Right forelimb (tissue), 1 donor: ENCODE data around the gene CCSER2.
"Not testable (repeated sequence)": the region's sequence is repeated elsewhere in the genome, so short reads cannot be mapped to it uniquely, and the experiment has no call there.

Source experiments
- DNase-seq: peaks from one replicate; pipeline ENCODE4 v3.0.0-alpha.2; 2018

Gene CCSER2

DNA sequence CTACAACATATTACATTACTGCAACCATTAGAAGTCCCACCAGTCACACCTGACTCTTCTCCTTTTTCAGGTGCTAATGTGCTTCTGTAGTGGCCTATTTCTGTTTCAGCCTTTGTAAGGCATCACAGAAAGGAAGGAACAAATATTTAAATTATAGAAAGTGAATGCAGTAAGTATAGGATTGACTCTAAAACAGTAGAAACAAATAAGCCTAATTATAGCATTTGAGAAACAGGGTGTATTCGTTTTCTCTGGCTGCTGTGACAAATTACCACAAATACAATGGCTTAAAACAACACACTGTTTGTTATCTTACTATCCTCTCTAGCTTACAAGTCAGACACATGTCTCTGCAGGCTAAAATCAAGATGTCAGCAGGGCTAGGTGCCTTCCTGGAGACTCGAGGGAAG is 69.4 kb downstream of the CCSER2 start:
- DNase-seq, result no peak

DNA sequence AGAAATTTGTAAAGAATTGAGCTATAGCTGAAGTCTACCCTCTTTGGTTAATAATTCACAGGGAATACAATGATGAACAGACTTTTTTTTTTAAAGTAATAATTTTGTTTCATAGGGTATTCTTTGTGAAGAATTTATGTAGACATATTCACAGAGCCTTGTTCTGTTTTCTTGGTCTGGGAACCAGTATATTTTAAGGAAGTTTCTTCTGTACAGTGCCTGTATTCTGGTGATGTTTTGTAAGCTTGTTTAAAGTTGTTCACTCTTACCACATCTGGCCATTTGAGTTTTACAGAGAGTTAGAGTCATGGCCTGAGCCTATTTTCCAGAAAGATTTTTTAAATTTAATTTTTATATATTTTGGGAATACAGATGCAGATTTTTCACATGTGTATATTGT is 70.3 kb downstream of the CCSER2 start:
- no peak for DNase-seq

DNA sequence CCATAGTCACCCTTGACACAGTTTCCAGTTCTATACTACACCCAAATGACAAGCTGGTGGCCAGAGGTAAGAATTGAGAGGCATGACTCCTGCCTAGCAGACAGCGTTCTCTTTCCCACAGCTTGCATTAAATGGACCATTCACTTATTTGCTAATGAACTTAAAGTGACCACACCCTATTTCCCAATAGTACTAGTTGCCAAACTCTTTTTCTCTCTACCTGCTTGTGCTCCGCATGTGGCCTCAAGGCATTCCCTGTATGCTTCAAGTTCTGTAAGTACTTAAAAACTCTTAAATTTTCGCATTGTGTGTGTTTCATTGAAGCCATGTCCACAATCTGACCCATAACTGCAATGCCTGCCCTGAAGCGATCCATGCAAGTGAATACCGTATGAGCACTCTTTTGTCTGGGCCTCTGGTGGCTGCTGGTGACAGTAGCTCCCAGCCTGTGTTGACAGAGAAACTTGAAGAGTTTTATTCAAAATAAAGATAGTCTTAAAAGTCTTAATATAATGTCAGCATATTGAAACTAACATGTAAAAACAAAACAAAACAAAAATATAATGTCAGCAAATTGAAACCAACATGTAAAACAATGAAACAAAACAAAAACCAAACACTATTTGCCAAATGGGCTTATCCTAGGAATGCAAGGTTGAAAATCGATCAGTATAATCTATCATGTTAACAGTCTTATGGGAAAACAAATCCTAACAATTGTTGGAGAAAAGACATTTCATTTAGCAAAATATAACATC is 73.6 kb downstream of the CCSER2 start:
- no peak for DNase-seq

DNA sequence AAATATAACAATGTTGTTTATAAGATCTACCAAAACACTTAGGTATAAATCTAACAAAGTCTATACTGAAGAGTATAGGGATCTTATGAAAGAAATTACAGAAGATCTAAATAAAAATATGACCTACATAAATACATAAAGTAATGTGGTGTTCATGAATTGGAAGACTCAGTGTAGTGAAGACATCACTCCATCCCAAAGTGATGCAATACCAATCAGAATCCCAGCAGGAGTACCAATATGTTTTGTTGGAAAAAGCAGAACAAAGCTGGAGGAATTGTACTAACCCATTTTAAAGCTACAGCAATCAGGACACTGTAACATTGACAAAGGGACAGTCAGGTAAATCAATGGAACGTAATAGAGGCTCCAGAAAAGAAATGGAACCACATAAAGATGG is 76.4 kb downstream of the CCSER2 start:
- no peak for DNase-seq

DNA sequence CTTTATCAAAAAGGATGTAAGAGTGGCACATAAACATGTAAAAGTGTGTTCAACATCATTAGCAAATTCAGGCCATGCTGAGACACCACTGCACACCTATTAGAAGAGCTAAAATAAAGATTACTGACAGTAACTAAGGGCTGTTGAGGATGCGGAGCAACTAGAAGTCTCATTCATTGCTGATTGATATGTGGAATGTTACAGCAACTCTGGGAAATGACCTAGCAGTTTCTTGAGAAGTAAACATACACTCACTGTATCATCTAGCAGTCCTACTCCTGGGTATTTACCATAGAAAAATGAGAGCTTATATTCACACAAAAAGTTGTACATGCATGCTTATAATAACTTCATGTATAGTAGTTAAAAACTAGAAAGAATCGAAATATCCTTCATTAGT is 77.3 kb downstream of the CCSER2 start:
- DNase-seq, result no peak

DNA sequence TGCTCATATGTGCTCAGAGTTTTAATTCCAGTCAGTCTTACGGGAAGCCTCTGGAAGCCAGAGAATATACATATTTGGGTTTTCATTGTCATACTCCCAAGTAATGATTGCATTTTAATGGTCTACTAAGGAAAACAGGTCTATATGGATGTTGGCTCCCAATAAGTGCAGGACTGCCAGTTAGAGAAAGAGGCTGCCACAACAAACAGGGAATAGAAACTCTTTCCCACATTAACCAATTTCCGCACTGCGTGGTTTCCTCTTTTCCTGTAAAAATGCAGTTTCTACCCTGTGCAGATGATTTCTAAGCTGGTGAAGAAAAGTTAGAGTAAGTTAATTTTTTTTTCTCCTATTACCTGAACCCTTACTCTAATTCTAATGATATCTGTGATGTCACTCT is 78.2 kb downstream of the CCSER2 start:
- DNase-seq, result no peak

DNA sequence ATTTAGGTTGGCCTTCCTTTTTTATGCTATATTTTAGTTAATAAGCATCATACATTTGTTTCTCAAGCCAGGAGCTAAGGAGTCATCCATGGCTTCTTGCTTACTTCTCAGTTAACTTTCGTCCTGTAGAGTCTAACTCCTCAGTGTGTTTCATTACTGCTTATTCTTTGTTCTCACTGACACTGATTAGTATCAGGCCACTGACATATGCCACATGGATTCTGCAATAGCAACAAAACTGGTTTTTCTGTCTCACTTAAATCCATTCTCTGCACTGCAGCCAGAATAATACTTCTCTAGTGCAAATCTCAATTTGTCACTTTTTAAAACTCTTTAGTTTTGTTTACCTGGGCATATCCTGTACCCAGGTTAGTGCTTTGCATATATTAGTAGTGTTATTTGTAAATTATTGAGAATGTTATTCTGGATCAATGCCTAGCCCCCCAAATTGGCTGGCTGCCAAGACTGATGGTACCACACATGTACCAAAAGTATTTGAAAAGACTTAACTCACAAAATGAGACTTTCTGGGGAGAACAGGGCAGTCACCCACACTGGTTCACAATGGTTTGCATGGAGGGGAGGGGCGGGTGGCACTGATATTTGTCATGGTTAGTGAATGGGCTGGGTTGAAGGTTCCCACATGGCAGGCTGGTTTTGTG is 79.1 kb downstream of the CCSER2 start:
- DNase-seq, result no peak

DNA sequence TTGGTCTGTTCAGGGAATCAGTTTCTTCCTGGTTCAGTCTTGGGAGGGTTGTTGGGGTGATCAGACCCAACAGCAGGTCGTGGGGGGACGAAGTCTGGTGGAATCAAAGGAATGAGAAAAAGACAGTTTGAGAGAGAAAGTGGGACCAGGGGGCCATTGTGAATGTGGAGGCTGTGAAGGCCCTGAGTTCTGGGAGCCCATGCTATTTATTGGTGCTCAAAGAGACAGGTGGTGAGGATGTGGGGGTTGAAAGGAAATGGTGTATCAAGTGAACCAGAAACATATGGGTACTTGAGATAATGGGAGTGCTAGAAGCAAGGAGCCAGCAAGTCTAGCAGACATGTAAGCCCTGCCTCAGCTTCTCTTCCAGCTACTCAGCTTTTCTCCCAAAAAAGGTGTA is 84.1 kb downstream of the CCSER2 start:
- no peak for DNase-seq

DNA sequence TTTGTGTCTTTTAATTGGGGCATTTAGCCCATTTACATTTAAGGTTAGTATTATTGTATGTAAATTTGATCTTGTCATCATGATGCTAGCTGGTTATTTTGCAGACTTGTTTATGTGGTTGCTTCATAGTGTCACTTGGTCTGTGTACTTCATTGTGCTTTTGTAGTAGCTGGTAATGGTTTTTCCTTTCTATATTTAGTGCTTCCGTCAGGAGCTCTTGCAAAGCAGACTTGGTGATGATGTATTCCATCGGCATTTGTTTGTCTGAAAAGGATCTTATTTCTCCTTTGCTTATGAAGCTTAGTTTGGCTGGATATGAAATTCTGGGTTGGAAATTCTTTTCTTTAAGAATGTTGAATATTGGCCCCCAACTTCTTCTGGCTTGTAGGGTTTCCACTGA is 85.7 kb downstream of the CCSER2 start:
- DNase-seq, result not testable (repeated sequence)

DNA sequence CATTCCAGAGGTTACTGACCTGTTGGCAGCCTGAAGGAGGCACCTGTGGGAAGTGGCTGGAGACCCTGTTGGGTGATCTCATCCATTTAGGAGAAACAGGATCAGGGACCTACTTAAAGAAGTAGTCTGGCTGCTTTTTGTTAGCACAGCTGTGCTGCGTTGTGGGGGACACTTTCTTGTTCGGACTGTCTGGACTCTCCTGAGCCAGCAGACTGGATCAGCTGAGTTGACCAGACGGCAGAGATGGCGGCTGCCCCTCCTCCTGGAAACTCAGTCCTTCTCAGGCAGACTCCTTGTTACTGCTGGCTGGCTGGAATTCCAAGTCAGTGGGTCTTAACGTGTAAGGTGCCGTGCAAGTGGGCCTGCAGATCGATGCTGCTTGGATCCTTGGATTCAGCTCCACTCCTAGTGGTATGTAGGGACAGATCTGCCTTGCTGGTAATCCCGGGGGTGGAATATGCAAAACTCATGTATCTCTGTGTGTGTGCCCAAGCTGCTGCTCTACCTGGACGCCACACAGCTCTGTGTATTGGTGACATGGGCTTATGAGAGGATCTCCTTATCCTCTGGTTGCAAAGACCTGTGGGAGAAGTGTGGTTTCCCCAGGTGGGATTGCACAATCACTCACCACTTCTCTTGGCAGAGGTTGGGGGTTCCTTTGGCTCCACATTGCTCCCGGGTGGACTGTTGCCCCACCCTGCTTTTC is 87.3 kb downstream of the CCSER2 start:
- DNase-seq, result no peak

DNA sequence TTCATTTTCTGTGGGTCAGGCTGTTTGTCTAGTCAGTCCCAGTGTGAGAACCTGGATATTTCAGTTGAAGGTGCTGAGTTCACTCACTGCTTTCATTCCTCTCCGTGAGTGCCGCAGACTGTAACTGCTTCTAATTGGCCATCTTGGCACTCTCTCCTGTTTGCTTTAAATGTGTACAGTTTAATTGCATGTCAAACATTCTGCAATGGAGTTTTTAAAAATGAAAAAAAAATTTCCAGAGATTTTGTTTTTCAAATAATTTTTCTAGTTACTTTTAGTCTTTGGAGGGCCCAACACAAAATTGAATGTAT is 87.8 kb downstream of the CCSER2 start:
- no peak for DNase-seq

DNA sequence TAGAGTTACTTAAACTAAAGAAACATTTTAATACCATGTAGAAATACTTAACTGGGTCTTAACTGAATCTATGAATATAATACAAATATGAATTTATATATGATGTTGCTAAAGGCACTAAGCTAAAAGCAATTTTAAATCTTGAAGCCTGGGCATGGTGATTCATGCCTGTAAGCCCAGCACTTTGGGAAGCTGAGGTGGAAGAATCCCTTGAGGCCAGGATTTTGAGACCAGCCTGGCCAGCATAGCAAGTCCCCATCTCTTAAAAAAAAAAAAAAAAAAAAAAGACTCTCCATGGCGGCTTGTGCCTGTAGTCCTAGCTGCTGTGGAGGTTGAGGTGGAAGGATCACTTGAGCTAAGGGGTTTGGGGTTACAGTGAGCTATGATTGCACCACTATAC is 95.3 kb downstream of the CCSER2 start:
- DNase-seq, result no peak

DNA sequence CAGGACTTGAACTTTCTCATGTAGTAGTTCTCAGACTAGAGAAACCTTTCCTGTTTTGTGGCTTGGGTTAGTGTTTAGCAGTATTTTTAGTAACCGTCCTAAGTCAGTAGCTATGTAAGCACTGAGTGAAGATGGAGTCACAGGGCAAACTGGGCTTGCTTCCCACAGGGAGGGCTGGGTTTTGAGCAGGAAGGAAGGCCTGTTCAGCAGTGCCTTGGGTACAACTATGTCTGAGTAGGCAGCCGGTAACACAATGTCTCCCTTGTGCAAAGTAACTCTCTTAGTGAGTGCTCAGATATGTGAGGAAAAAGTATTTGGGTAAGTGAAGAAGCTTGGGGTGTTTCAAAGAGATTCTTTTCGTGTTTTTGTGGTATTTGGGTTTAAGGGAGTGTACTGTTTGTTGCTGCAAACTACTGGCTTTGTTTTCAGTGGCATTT is 96.4 kb downstream of the CCSER2 start:
- DNase-seq, result peak; percentile 78

DNA sequence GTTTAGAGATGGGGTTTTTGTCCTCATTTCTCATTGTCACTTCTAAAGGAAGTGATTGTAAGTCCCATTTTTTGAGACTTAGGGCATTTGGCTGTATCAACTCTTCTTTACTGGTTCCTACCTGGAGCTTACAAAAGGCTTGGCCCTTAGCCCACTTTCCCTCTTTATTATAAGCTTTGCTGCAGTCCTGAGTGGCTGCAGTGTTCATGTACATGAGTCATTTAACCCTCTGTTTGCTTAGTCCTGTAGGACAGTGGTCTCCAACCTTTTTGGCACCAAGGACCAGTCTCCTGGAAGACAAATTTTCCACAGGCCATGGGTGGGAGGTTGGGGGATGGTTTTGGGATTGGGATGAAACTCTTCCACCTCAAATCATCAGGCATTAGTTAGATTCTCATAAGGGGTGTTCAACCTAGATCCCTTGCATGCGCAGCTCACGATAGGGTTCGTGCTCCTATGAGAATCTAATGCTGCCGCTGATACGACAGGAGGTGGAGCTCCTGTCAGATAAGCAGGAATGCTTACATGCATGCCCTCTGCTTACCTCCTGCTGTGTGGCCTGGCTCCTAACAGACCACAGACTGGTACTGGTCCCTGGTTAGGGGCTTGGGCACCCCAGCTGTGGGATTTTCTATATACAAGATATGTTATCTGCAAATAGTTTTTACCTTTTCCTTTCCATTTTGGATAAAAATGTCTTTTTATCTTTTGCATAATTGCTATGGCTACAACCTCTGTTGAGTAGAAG is 99.7 kb downstream of the CCSER2 start:
- DNase-seq, result no peak

DNA sequence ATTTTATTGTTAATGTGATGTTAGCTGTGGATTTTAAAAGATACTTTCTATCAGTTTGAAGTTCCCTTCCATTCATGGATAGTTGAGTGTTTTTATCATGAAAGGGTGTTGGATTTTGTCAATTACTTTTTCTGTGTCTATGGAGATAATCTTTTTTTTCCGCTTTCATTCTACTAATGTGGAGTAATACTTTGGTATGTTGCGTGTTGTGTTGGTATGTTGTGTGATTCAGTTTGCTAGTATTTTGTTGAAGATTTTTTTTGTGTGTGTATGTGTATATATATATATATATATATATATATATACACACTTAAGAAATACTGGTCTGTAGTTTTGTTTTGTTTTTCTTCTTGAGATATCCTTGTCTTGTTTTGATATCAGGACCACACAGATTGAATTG is 100.3 kb downstream of the CCSER2 start:
- no peak for DNase-seq

DNA sequence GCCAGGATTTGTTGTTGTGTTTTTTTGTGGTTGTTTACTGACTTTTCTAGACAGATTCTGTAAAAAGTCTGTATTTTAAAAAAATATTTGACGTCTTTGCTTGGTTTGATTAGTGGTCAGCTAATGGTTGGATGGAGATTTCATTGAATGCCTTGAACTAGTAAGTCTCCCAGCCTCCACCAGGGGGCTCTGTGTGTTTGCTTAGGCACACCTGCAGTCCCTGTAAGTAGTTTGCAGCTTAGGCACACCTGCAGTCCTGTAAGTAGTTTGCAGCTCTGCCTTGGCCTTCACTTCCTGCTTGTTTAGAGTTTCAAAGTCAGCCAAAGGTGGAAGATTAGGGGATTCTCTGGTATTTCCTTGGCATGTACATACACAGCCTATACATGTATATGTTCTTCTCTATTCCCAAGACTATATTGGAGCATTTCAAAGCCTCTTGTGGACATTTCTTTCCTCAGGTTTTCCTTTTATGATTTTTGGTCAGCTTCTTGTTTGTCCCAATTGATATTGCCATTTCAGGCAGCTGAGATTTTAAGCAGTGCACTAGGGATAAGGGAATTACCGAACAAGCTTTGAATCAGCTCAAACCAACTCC is 101.6 kb downstream of the CCSER2 start:
- no peak for DNase-seq

DNA sequence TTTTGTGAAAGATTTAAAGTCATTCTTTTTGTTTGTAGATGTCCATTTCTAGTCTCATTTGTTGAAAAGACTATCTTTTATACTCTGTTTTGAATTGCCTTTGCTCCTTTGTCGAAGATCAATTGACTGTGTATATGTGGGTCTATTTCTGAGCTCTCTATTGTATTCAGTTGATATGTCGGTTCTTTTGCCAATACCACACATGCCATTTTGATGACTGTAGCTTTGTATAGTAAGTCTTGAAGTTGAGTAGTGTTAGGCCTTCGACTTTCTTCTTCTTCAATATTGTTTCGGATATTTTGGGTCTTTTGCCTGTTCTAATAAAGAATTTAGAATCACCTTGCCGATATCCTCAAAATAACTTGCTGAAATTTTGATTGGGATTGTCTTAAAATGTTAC is 104.5 kb downstream of the CCSER2 start:
- no peak for DNase-seq

DNA sequence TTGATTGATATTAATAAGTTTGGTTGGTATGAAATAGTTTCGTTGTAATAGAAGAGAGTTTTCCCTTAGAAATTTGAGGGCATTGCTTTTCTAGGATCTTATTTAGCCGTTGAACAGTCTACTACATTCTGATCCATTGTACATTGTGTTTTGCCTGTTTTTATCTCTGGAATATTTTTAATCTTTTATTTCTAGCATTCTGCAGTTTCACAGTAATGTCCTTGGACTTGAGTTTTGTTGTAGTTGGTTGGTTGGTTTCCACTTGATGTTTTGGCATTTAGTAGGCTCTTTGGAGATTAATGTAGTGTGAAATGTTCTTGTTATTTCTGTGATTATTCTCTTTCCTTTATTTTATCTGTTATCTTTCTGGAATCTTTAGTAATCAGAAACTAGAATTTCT is 112.4 kb downstream of the CCSER2 start:
- DNase-seq, result no peak

DNA sequence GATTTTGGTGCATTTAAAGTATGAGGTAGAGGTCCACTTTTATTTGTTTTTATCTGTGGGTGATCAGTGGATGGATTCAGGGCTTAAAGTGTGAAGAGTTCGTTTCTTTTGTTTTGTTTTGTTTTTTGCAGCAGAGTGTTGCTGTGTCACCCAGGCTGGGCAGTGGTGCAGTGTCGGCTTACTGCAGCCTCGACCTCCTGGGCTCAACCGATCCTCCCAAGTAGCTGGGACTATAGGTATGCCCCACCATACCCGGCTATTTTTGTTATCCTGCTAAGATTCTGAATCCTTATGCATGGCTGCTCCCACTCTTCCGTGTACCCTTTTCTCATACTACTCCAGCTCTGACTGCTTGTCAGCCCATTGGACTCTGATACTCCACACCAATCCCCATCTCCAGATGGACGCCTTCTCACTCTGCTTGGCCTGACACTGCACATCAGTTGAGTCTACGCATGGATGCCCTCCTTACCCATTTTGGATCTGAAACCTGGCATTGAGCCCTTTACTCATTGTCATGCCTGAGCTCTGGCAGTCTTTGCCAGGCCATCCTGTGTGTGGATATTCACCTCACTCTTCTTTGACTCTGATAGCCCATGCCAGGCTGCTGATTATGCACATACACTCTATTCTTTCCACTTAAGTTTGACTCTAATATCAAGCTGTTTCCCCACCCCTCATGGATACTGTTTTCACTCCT is 119.5 kb downstream of the CCSER2 start:
- DNase-seq, result no peak

DNA sequence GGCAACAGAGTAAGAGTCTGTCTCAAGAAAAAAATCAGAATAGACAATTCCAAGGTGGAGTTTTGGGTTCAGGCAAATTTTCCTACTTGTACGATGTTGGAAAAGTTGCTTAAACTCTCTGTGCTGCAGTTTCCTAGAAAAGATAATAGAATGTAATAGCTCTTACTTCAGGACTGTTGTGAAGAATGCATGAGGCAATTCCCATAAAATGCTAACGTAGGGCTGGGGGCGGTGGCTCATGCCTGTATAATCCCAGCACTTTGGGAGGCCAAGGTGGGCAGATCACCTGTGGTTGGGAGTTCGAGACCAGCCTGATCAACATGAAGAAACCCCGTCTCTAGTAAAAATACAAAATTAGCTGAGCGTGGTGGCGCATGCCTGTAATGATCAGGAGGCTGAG is 121.0 kb downstream of the CCSER2 start:
- not testable (repeated sequence) for DNase-seq

DNA sequence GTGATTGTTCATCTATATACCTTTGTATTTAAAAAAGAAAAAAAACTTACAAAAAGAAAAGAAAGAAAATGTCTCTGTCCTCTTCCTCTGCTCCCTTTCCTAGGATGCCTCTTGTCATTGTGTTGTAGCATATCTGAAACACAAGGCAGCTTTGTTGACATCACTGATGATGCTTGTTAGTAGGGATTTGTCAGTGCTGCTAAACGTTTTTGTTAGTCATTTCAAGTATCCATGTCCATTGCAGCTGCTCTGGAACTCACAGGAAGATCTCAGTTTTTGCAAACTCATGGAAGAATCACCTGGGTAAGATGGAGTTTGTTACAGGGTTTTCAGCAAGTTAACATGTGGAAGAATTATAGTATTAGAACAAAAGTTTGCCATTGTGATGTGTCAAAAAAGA is 123.6 kb downstream of the CCSER2 start:
- no peak for DNase-seq

DNA sequence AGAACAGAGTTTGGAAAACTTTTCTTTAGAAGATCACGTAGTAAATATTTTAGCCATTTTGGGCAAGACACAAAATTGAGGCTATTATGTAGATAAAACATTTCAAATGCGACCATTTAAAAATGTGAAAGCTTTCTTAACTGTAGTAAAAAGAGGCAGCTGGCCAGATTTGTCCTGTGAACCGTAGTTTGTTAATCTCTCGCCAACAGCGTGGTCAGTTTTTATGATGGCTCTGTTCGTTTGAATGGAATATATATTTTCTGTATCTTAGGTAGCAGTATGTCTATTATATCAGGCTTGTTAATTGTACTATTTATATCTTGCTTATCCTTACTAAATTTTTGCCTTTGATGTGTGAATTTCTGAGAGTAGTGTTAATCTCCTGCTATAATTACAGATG is 124.9 kb downstream of the CCSER2 start:
- no peak for DNase-seq

DNA sequence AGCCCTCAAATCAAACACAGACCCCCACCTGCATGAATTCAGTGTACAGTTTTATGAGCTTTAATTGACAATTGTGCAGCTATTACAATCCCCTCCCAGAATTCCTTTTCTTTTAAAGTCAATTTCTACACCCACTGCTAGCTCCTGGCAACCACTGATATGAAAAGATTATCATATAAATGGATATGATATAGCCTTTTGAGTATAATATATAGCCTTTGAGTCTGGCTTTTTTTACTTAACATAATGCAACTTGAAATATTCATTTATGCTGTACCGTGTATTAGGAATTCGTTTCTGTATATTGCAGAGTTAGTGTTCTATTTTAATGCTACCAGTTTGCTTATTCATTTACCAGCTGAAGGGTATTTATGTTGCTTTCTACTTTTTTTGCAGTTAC is 127.7 kb downstream of the CCSER2 start:
- no peak for DNase-seq
